HG03442 (cell line): ENCODE results near the gene SLC25A42.
"Not testable (repeated sequence)": the region's sequence is repeated elsewhere in the genome, so short reads cannot be mapped to it uniquely, and the experiment has no call there.

Experiments
- ATAC-seq: cut with Tn5 transposase; IDR thresholded peaks from one replicate; pipeline ENCODE4 v1.9.1; 2021; ENCODE audit warnings: mild to moderate bottlenecking, moderate library complexity; ENCODE audit not compliant: unreplicated experiment

Gene SLC25A42

GRCh38 chr19:19063183-19064097 is at the start of gene SLC25A42:
TSS of gene SLC25A42 (plus strand) at chr19:19063994. CDS start at chr19:19096125, 32,131 bp downstream.
- peak; percentile 92 for ATAC-seq

GRCh38 chr19:19021115-19021514 is 42.7 kb upstream of the SLC25A42 start:
- ATAC-seq = no peak

GRCh38 chr19:19022380-19022961 is 41.3 kb upstream of the SLC25A42 start:
- ATAC-seq = no peak

GRCh38 chr19:19023376-19023775 is 40.4 kb upstream of the SLC25A42 start:
- ATAC-seq = not testable (repeated sequence)

- ATAC-seq = no peak
These were observed 37.9 kb upstream of the SLC25A42 start for GRCh38 chr19:19025861-19026260.

GRCh38 chr19:19026299-19026971 is 37.4 kb upstream of the SLC25A42 start:
- ATAC-seq = no peak

- ATAC-seq = no peak
These were observed 36.6 kb upstream of the SLC25A42 start for GRCh38 chr19:19027228-19027627.

GRCh38 chr19:19028526-19028925 is 35.3 kb upstream of the SLC25A42 start:
- no peak for ATAC-seq

GRCh38 chr19:19031891-19032290 is 31.9 kb upstream of the SLC25A42 start:
- ATAC-seq = no peak

- no peak for ATAC-seq
These were observed 31.2 kb upstream of the SLC25A42 start for GRCh38 chr19:19032420-19033175.

GRCh38 chr19:19033176-19033425 is 30.7 kb upstream of the SLC25A42 start:
- ATAC-seq = no peak

- peak; percentile 67 for ATAC-seq
These were observed 30.2 kb upstream of the SLC25A42 start, which contains the start of the genes ARMC6 and SUGP2 for GRCh38 chr19:19033426-19034203. TSS of gene ARMC6 (plus strand) at chr19:19033603. CDS start at chr19:19034210, 607 bp downstream. TSS of gene SUGP2 (minus strand) at chr19:19033517. CDS start at chr19:19031071, 2,446 bp downstream.

GRCh38 chr19:19034204-19034624 is 29.6 kb upstream of the SLC25A42 start:
- ATAC-seq = peak; percentile 36

- ATAC-seq = no peak
These were observed 23.9 kb upstream of the SLC25A42 start for GRCh38 chr19:19039901-19040300.

GRCh38 chr19:19040417-19040816 is 23.4 kb upstream of the SLC25A42 start:
- no peak for ATAC-seq

- ATAC-seq = no peak
These were observed 21.0 kb upstream of the SLC25A42 start for GRCh38 chr19:19042732-19043280.

- ATAC-seq = no peak
These were observed 20.3 kb upstream of the SLC25A42 start for GRCh38 chr19:19043481-19043880.

GRCh38 chr19:19043881-19044280 is 19.9 kb upstream of the SLC25A42 start:
- ATAC-seq = no peak

- no peak for ATAC-seq
These were observed 14.4 kb upstream of the SLC25A42 start for GRCh38 chr19:19049406-19049805.

- no peak for ATAC-seq
These were observed 13.7 kb upstream of the SLC25A42 start for GRCh38 chr19:19050104-19050503.
